BE2C (cell line): Measurements from ENCODE around the gene DDX50.
"Not testable (repeated sequence)": the region's sequence is repeated elsewhere in the genome, so short reads cannot be mapped to it uniquely, and the experiment has no call there.

Source experiments
- DNase-seq: peaks from one replicate; pipeline ENCODE4 v3.0.0-alpha.2; 2020
- H3K27me3 ChIP-seq: fragments of 250-450 bp; sonication (Bioruptor Pico); 2 replicates; pipeline ENCODE4 v1.5.1; 2020; ENCODE audit warnings: mild to moderate bottlenecking
- H3K36me3 ChIP-seq: fragments of 250-450 bp; sonication (Bioruptor Pico); 2 replicates; pipeline ENCODE4 v1.5.1; 2020; ENCODE audit warnings: mild to moderate bottlenecking
- H3K4me1 ChIP-seq: fragments of 250-450 bp; sonication (Bioruptor Pico); 2 replicates; pipeline ENCODE4 v1.5.1; 2020
- H3K4me3 ChIP-seq: 2 replicates; pipeline ENCODE4 v1.5.1; 2011; ENCODE audit warnings: low read depth, low read length
- H3K9me3 ChIP-seq: fragments of 250-450 bp; sonication (Bioruptor Pico); 2 replicates; pipeline ENCODE4 v1.5.1; 2020
- TF ChIP-seq, protein P1 (sequence below): IDR thresholded peaks from 2 replicates; pipeline ENCODE4 v1.5.1; 2012; ENCODE audit warnings: mild to moderate bottlenecking, low read depth, low read length

The DDX50 gene

DNA sequence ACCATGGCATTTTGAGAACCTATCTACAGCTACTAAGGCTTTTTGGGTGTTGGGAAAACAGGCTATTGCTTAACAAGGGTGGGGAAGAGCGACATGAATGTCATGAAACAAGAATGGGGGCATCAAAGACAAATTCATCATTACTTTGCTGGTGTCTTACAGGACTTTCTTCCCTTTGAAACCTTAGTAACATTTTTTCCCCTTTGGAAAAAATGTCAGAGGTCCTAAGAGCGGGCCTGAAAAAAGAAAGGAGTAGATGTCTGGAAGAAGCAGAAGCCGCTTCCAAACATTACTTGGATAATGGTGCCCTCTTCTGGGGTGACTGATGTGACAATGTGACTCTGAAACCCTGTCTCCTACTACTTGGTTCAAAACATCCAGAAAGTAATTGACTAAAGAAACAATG is 3.8 kb upstream of the DDX50 start:
- no peaks in the 10 kb centered on the region for H3K27me3 ChIP-seq
- TF ChIP-seq, protein P1, sequence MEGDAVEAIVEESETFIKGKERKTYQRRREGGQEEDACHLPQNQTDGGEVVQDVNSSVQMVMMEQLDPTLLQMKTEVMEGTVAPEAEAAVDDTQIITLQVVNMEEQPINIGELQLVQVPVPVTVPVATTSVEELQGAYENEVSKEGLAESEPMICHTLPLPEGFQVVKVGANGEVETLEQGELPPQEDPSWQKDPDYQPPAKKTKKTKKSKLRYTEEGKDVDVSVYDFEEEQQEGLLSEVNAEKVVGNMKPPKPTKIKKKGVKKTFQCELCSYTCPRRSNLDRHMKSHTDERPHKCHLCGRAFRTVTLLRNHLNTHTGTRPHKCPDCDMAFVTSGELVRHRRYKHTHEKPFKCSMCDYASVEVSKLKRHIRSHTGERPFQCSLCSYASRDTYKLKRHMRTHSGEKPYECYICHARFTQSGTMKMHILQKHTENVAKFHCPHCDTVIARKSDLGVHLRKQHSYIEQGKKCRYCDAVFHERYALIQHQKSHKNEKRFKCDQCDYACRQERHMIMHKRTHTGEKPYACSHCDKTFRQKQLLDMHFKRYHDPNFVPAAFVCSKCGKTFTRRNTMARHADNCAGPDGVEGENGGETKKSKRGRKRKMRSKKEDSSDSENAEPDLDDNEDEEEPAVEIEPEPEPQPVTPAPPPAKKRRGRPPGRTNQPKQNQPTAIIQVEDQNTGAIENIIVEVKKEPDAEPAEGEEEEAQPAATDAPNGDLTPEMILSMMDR: peak; percentile 68
- no peaks in the 10 kb centered on the region for H3K9me3 ChIP-seq
- no peaks in the 10 kb centered on the region for H3K4me1 ChIP-seq
- H3K4me3 ChIP-seq: no peak overlapping the region
- no peaks in the 10 kb centered on the region for H3K36me3 ChIP-seq
- DNase-seq: peak; percentile 68

- H3K36me3 ChIP-seq: no peaks in the 10 kb centered on the region
- no peaks in the 10 kb centered on the region for H3K9me3 ChIP-seq
- TF ChIP-seq, protein P1: no peak
- no peak for DNase-seq
- no peaks in the 10 kb centered on the region for H3K27me3 ChIP-seq
- H3K4me1 ChIP-seq: peaks cover 3% of the 10 kb centered on the region; the same call in 1 of the 2 replicates
- H3K4me3 ChIP-seq: no peak overlapping the region
Measured at GRCh38 chr10:68899186-68899745, 1.8 kb upstream of the DDX50 start.

DNA sequence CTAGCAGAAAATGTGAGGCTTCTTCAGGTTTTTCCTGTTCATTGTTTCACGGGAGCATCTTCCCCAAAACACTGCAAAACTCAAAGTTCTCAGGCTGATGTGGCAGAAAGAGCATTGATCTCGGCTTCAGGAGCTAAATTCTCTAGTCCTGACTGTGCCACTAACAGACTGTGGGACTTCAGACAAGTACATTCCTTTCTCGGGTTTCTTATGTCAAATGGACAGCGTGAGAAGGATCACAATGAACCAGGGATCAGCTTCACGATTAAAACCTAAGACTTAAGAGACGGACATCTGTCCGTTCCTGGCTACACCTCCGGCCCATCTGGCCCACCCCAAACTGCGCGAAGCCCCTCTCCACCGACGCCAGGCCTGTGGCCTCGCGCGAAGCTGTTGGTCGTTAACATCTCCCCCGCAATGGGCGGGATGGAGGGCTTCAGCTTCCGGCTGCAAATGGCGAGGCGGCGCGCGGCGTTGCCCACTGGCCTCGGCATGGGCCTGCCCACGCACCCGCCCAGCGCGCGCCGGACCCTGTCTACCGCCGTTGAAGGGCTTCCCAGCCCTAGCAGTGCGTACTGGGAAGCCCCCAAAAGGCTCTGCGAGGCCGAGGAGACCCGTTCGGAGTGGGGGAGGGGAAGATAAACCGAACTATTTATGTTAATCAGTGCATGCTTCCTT is 549 bp upstream of the DDX50 start:
- Histone ChIP-seq H3K4me3 (peak overlapping the region; percentile 98), H3K9me3 (no peaks in the 10 kb centered on the region), H3K36me3 (no peaks in the 10 kb centered on the region), H3K4me1 (peaks cover 3% of the 10 kb centered on the region; the same call in 1 of the 2 replicates), H3K27me3 (no peaks in the 10 kb centered on the region)
- DNase-seq: no peak
- TF ChIP-seq, protein P1: no peak

- DNase-seq: no peak
- TF ChIP-seq, protein P1: no peak
- Histone ChIP-seq H3K4me3 (peak overlapping the region; percentile 98), H3K4me1 (peaks cover 3% of the 10 kb centered on the region; the same call in 1 of the 2 replicates), H3K9me3 (no peaks in the 10 kb centered on the region), H3K27me3 (no peaks in the 10 kb centered on the region), H3K36me3 (peaks cover 8% of the 10 kb centered on the region)
Measured at GRCh38 chr10:68902382-68902781, 1.3 kb downstream of the DDX50 start.

DNA sequence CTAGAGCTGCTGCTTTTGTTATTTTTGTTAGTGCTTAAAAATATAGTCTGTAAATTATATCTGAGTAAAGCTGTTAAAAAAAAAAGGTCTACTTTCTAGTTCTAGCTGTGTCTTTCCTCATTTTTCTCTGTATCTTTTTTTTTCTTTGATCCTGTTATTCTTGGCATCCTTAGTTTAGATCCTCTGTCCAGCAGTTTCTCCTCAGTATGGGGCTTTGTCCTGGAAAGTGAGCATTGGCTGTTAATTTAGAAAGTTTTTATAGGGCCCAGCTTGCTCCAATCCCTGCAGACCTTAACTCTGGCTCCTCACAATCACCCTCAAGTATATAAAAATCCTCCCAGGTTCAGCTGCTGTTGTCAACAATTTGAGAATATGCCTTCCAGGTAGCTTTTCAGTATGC is 23.5 kb downstream of the DDX50 start:
- Histone ChIP-seq H3K36me3 (peaks cover 13% of the 10 kb centered on the region), H3K4me3 (no peak overlapping the region), H3K4me1 (no peaks in the 10 kb centered on the region), H3K27me3 (no peaks in the 10 kb centered on the region), H3K9me3 (no peaks in the 10 kb centered on the region)
- DNase-seq: no peak
- TF ChIP-seq, protein P1: no peak

GRCh38 chr10:68925489-68925888 is 24.4 kb downstream of the DDX50 start:
- H3K4me1 ChIP-seq: no peaks in the 10 kb centered on the region
- H3K36me3 ChIP-seq: peaks cover 10% of the 10 kb centered on the region
- no peak overlapping the region for H3K4me3 ChIP-seq
- TF ChIP-seq, protein P1: no peak
- no peaks in the 10 kb centered on the region for H3K9me3 ChIP-seq
- DNase-seq: no peak
- no peaks in the 10 kb centered on the region for H3K27me3 ChIP-seq

- H3K27me3 ChIP-seq, DNase-seq, H3K4me1 ChIP-seq, H3K4me3 ChIP-seq, H3K9me3 ChIP-seq: not testable (repeated sequence)
- H3K36me3 ChIP-seq: peaks cover 28% of the 10 kb centered on the region
Measured at GRCh38 chr10:68929157-68929556, 28.0 kb downstream of the DDX50 start.

- not testable (repeated sequence) for DNase-seq, H3K9me3 ChIP-seq, H3K4me3 ChIP-seq, H3K4me1 ChIP-seq, H3K27me3 ChIP-seq
- peaks cover 31% of the 10 kb centered on the region for H3K36me3 ChIP-seq
Measured at GRCh38 chr10:68929888-68930287, 28.8 kb downstream of the DDX50 start.

- H3K4me1 ChIP-seq, DNase-seq, H3K4me3 ChIP-seq, H3K27me3 ChIP-seq, H3K9me3 ChIP-seq: not testable (repeated sequence)
- H3K36me3 ChIP-seq: peaks cover 46% of the 10 kb centered on the region
Measured at GRCh38 chr10:68932860-68933259, 31.7 kb downstream of the DDX50 start.
